ENCODE data around the gene CYP4F8.
"Not testable (repeated sequence)": the region's sequence is repeated elsewhere in the genome, so short reads cannot be mapped to it uniquely, and the experiment has no call there.

CYP4F8 gene

GRCh38 chr19:15679089-15679488 is 64.1 kb downstream of the CYP4F8 start:
- TF ChIP-seq CTCF (IDR thresholded peaks at IDR 0.05), result no peak
- Histone ChIP-seq H3K36me3 (ENCODE audit: control insufficient read depth, insufficient read depth, low read length) (no peaks in the 10 kb centered on the region), H3K4me3 (ENCODE audit: low read depth, low read length) (no peak overlapping the region)

GRCh38 chr19:15679865-15680264 is 64.8 kb downstream of the CYP4F8 start:
- H3K4me3 ChIP-seq (ENCODE audit: low read depth, low read length); H3K4me2 ChIP-seq (ENCODE audit: low read length); H3K36me3 ChIP-seq (ENCODE audit: control insufficient read depth, insufficient read depth, low read length); H2AFZ ChIP-seq; H3K4me1 ChIP-seq; H3K9me3 ChIP-seq (ENCODE audit: control insufficient read depth, low read length); H3K79me2 ChIP-seq; H3K27ac ChIP-seq; H3K9ac ChIP-seq; H3K27me3 ChIP-seq (ENCODE audit: control insufficient read depth, insufficient read depth, low read length): not testable (repeated sequence)

More at GRCh38 chr19:15679089-15679488, 64.1 kb downstream of the CYP4F8 start:
- Histone ChIP-seq H3K27me3 (ENCODE audit: control insufficient read depth, insufficient read depth, low read length) (no peaks in the 10 kb centered on the region), H3K79me2 (no peaks in the 10 kb centered on the region), H2AFZ (no peak overlapping the region), H3K9me3 (ENCODE audit: control insufficient read depth, low read length) (no peaks in the 10 kb centered on the region), H3K4me1 (no peaks in the 10 kb centered on the region), H3K27ac (no peak overlapping the region), H3K9ac (no peak overlapping the region), H3K4me2 (ENCODE audit: low read length) (no peak overlapping the region)

Data from parathyroid adenoma (tissue), 2 donors.